Measurements from ENCODE around the gene ZPLD1. TPM values are rescaled to one million over a fixed set of nuclear protein-coding genes. Genes with fewer than 3 reads are reported as not detected.

ZPLD1 gene
- total RNA-seq (under 1 TPM in 3 of 9 donors, not detected in 6; 0.07 to 0.16 (median 0.13) TPM), polyA plus RNA-seq (under 1 TPM in 1 of 2 donors, not detected in 1; 0.14 TPM)
- long read RNA-seq, donor 1: 0 reads
- long read RNA-seq, donor 2: 0 reads
- long read RNA-seq, donor 3: 0 reads

DNA sequence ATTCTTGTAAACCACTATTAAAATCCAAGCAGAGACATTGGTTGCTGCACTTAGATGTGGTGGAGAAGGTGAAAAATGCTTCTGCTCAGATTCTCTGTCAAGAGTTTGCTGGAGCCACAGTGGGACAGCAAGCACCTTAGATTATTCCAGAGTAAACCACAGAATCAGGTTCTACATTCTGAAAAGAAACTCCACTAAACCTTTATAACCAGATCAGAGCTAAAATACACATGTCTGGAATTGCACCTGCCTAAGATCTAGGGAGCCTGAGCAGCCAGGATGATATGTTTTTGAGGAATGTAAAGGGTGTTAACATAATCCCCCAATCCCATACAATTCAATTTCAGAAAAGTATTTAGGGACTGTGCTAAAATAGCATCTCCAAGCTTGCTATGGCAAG lies at the start of gene ZPLD1:
ZPLD1 (plus strand) TSS at position 301 of the 400 bp plus-strand sequence. CDS start 3,473 bp downstream, outside the sequence.
- Histone ChIP-seq H3K36me3 (no peaks in the 10 kb centered on the region), H3K27ac (no peak within 1 kb of the TSS), H3K4me1 (no peaks in the 10 kb centered on the region), H3K9me3 (no peaks in the 10 kb centered on the region), H3K4me3 (no peak within 1 kb of the TSS), H3K27me3 (no peaks in the 10 kb centered on the region)
- ATAC-seq (no peak), DNase-seq (no peak)
- intact Hi-C loops (cut with DNase I): no loop called here
- TF ChIP-seq, protein P1, sequence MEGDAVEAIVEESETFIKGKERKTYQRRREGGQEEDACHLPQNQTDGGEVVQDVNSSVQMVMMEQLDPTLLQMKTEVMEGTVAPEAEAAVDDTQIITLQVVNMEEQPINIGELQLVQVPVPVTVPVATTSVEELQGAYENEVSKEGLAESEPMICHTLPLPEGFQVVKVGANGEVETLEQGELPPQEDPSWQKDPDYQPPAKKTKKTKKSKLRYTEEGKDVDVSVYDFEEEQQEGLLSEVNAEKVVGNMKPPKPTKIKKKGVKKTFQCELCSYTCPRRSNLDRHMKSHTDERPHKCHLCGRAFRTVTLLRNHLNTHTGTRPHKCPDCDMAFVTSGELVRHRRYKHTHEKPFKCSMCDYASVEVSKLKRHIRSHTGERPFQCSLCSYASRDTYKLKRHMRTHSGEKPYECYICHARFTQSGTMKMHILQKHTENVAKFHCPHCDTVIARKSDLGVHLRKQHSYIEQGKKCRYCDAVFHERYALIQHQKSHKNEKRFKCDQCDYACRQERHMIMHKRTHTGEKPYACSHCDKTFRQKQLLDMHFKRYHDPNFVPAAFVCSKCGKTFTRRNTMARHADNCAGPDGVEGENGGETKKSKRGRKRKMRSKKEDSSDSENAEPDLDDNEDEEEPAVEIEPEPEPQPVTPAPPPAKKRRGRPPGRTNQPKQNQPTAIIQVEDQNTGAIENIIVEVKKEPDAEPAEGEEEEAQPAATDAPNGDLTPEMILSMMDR (IDR thresholded peaks at IDR 0.05): no peak

DNA sequence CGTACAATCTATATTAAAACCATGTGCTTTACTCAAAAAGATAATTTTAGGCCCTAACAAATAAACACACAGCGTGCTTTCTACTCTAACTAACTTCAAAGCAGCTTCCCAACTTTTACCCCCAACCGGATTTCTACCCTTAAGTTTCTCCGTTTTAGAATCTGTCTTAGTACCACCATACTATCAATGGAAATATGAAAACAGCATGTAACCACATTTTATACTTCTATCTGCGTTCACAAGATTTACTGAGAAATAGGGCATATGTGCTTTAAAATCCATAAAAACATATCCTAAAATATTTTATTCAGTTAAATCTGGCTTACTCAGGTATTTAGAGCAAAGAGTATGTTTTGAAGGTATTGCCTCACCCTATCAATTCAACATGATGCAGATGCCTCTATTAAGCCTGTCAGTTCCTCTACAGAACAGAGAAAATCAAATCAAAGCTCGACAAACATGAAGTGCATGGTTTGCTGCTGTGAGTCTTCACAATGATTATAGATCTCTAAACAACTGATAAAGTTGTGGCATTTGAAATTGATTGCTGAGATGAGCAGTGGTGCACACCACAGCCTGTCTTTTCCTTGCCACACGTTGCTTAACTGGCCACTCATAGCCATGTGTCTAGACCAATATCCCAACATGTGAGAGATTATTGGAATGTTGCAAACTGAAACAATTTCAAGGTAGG lies 44.5 kb upstream of the ZPLD1 start:
- Histone ChIP-seq H3K4me1 (no peaks in the 10 kb centered on the region), H3K4me3 (no peak overlapping the region), H3K9me3 (no peaks in the 10 kb centered on the region), H3K36me3 (no peaks in the 10 kb centered on the region), H3K27me3 (no peaks in the 10 kb centered on the region), H3K27ac (no peak overlapping the region)
- intact Hi-C loops (cut with DNase I): no loop called here
- ATAC-seq (no peak), DNase-seq (no peak)
- TF ChIP-seq POLR2A (IDR thresholded peaks at IDR 0.05): no peak
- TF ChIP-seq, protein P1 (IDR thresholded peaks at IDR 0.05): no peak
- WGBS, 4 donors: 66 to 75% (median 74%) methylated on average over 7 of the region's 7 CpGs

DNA sequence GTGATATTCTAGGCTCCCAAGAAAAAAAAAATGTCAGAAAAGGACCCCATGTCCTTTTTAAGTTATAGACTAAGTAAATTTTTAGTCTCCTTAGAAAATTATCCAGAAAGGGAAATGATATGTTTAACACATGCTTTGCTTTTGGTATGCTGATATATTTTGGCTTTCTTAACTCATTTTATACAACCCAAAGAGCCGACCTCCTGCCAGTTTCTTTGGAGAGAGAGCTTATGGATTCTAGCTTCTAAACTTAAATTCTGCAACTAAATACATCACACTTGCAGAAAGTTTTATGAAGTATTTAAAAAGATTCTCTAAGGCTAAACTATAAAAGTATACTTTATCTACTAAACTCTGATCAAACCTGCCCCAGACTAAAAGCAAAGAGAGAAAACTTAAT lies 43.9 kb upstream of the ZPLD1 start:
- Histone ChIP-seq H3K27me3 (no peaks in the 10 kb centered on the region), H3K9me3 (no peaks in the 10 kb centered on the region), H3K27ac (no peak overlapping the region), H3K36me3 (no peaks in the 10 kb centered on the region), H3K4me3 (no peak overlapping the region), H3K4me1 (no peaks in the 10 kb centered on the region)
- DNase-seq (no peak), ATAC-seq (no peak)
- TF ChIP-seq POLR2A (IDR thresholded peaks at IDR 0.05): no peak
- TF ChIP-seq, protein P1 (IDR thresholded peaks at IDR 0.05): no peak
- intact Hi-C loops (cut with DNase I): no loop called here
- 61 to 83% (median 73%) methylated on average over 1 of the region's 1 CpG for WGBS, 4 donors

DNA sequence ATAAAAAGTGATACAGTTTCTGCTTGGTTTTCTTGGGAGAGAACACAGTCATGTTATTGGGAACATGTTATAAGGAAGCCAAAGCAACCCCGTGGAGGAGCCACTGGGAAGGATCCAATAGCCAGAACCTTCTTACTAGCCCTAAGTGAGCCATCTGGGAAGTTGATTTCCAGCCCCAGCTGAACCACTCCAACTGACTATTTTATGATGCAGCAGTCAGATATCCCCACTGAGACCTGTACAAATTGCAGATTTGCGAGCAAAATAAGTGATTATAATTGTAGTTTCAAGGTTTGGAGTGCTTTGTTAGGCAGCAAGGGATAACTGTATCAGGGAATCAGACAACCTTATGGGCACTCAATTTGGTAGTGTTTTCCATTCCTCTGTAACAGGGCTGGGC lies 43.3 kb upstream of the ZPLD1 start:
- Histone ChIP-seq H3K36me3 (no peaks in the 10 kb centered on the region), H3K4me1 (no peaks in the 10 kb centered on the region), H3K9me3 (no peaks in the 10 kb centered on the region), H3K27me3 (no peaks in the 10 kb centered on the region), H3K4me3 (no peak overlapping the region), H3K27ac (no peak overlapping the region)
- no peak for DNase-seq
- ATAC-seq: no peak
- no peak for TF ChIP-seq POLR2A (IDR thresholded peaks at IDR 0.05)
- TF ChIP-seq, protein P1 (IDR thresholded peaks at IDR 0.05): no peak
- WGBS, 4 donors: 46 to 67% (median 59%) methylated on average over 2 of the region's 2 CpGs
- intact Hi-C loops (cut with DNase I): no loop called here

Measured in heart left ventricle (tissue), 16 donors.